CD4-positive, alpha-beta T cell (primary cell): ENCODE measurements around the gene NR1D1. TPM values are rescaled to one million over a fixed set of nuclear protein-coding genes. Genes with fewer than 3 reads are reported as not detected.

Source experiments
- ATAC-seq: fragments of 200-7000 bp; cut with Tn5 transposase; one replicate; pipeline ENCODE4 v1.10.0; 2022; ENCODE audit warnings: mild to moderate bottlenecking; ENCODE audit not compliant: poor library complexity
- CTCF ChIA-PET: fragments of 350-600 bp; sonication (Branson Sonifier 250); formaldehyde crosslinking; loops from one replicate; lab custom pipeline; 2021; ENCODE audit warnings: antibody characterized with exemption, inconsistent platforms; lab: Charles Lee
- POLR2A ChIA-PET: fragments of 350-600 bp; sonication (Branson Sonifier 250); formaldehyde crosslinking; loops from one replicate; lab custom pipeline; 2021; ENCODE audit warnings: antibody characterized with exemption, inconsistent platforms; lab: Charles Lee
- DNase-seq, 14 experiments: peaks; one replicate each; pipeline ENCODE4 v3.0.0-alpha.2; 2013 to 2020; ENCODE audit warnings: mixed read lengths in 2 of 14
- H3K27ac ChIP-seq, 2 donors: one replicate each; pipeline versions ENCODE4 v1.5.1 to v1.7.0; 2013; ENCODE audit warnings: low read length in 2 of 2, low read depth in 1 of 2, mild to moderate bottlenecking in 1 of 2
- H3K27me3 ChIP-seq, 2 experiments: 1 replicate in 1 of 2; 2 replicates in 1 of 2; pipeline versions ENCODE4 v1.6.1 to v1.7.0; 2013; ENCODE audit warnings: low read length in 2 of 2, control low read depth in 1 of 2, mild to moderate bottlenecking in 1 of 2, moderate library complexity in 1 of 2; ENCODE audit not compliant: insufficient read depth in 2 of 2, control insufficient read depth in 1 of 2
- H3K36me3 ChIP-seq: one replicate; pipeline ENCODE4 v1.6.1; 2013; ENCODE audit warnings: low read length, control low read depth; ENCODE audit not compliant: insufficient read depth
- H3K4me1 ChIP-seq: one replicate; pipeline ENCODE4 v1.6.1; 2013; ENCODE audit warnings: low read length, control low read depth; ENCODE audit not compliant: insufficient read depth
- H3K4me3 ChIP-seq: one replicate; pipeline ENCODE4 v1.5.1; 2013; ENCODE audit warnings: mild to moderate bottlenecking, low read length, moderate library complexity
- H3K9me3 ChIP-seq, 2 experiments: 1 replicate in 1 of 2; 2 replicates in 1 of 2; pipeline versions ENCODE4 v1.6.1 to v1.7.0; 2013; ENCODE audit warnings: low read length in 2 of 2, mild to moderate bottlenecking in 2 of 2, control low read depth in 1 of 2, moderate library complexity in 1 of 2; ENCODE audit not compliant: control insufficient read depth in 1 of 2, insufficient read depth in 1 of 2
- H3K27ac Mint-ChIP-seq: one replicate; pipeline ENCODE4 v1.8.0; 2020; ENCODE audit warnings: mixed read lengths
- H3K27me3 Mint-ChIP-seq: one replicate; pipeline ENCODE4 v1.8.0; 2021; ENCODE audit warnings: mixed read lengths
- H3K36me3 Mint-ChIP-seq: one replicate; pipeline ENCODE4 v1.8.0; 2021; ENCODE audit warnings: low read depth, mixed read lengths
- H3K4me1 Mint-ChIP-seq: one replicate; pipeline ENCODE4 v1.8.0; 2021; ENCODE audit warnings: low read depth, mixed read lengths
- H3K4me3 Mint-ChIP-seq: one replicate; pipeline ENCODE4 v1.8.0; 2020; ENCODE audit warnings: mild to moderate bottlenecking, mixed read lengths
- H3K9me3 Mint-ChIP-seq: one replicate; pipeline ENCODE4 v1.8.0; 2020; ENCODE audit warnings: mixed read lengths
- CTCF ChIP-seq: fragments of 200-600 bp; IDR thresholded peaks from one replicate; pipeline ENCODE4 v1.8.0; 2022; ENCODE audit warnings: antibody characterized with exemption, mild to moderate bottlenecking
- intact Hi-C, 2 experiments: fragments of 100-400 bp; cut with DNase I in 1 of 2; cut with micrococcal nuclease in 1 of 2; formaldehyde crosslinking; loops; one replicate each; pipeline versions ENCODE4 v1.15.1 to v1.9.0; 2023 to 2025; cut with DNase I, micrococcal nuclease
- total RNA-seq, 174 experiments: library from RNA in 2 of 174; stranded (reverse) in 2 of 174; gene quantifications; one replicate each; pipeline ENCODE4 v1.2.3 and lab custom pipeline; 2021 to 2026

Gene NR1D1
- total RNA-seq, 2 experiments from 2014 or later = 29.6 to 34.1 TPM

- H3K27ac ChIP-seq = no peak overlapping the region
- ChIA-PET POLR2A (interaction anchor here (1.2 kb wide), 1 partner anchor 35 kb away, joined by 4 read pairs; no protein-coding TSS in a partner anchor), CTCF (interaction anchor here (0.8 to 3.6 kb wide), 4 partner anchors 16 to 132 kb away, joined by 3 to 13 read pairs (median 4); no protein-coding TSS in a partner anchor)
- peaks cover 25% of the 10 kb centered on the region for H3K4me1 ChIP-seq
- Mint-ChIP-seq H3K36me3 (peaks cover 8% of the 10 kb centered on the region), H3K9me3 (no peaks in the 10 kb centered on the region), H3K27me3 (no peaks in the 10 kb centered on the region), H3K27ac (no peak overlapping the region), H3K4me1 (peaks cover 25% of the 10 kb centered on the region), H3K4me3 (peak overlapping the region; percentile 81)
- intact Hi-C loops = loop anchor here in 1 of 2 experiments (5.0 kb wide), 2 partner anchors 37 to 52 kb away; no protein-coding TSS in a partner anchor
- ATAC-seq (no peak), DNase-seq (no peak)
- no peaks in the 10 kb centered on the region for H3K9me3 ChIP-seq
- TF ChIP-seq CTCF = no peak
- H3K4me3 ChIP-seq = no peak overlapping the region
- H3K27me3 ChIP-seq = peaks cover 0 to 6% of the 10 kb centered on the region in 2 experiments
- H3K36me3 ChIP-seq = no peaks in the 10 kb centered on the region
These were observed 40.5 kb downstream of the NR1D1 start for GRCh38 chr17:40059729-40060475.

- peaks cover 5% of the 10 kb centered on the region for H3K36me3 Mint-ChIP-seq
- H3K36me3 ChIP-seq = no peaks in the 10 kb centered on the region
- H3K27ac ChIP-seq = no peak overlapping the region
- H3K9me3 ChIP-seq = no peaks in the 10 kb centered on the region
- POLR2A ChIA-PET = no interaction called here
- no peak for DNase-seq
- peaks cover 0 to 6% of the 10 kb centered on the region in 2 experiments for H3K27me3 ChIP-seq
- H3K4me1 Mint-ChIP-seq = peaks cover 25% of the 10 kb centered on the region
- no peak overlapping the region for H3K4me3 ChIP-seq
- H3K4me3 Mint-ChIP-seq = no peak overlapping the region
- no peaks in the 10 kb centered on the region for H3K27me3 Mint-ChIP-seq
- H3K9me3 Mint-ChIP-seq = no peaks in the 10 kb centered on the region
- CTCF ChIA-PET = interaction anchor here (0.7 to 3.6 kb wide), 3 partner anchors 17 to 54 kb away, joined by 3 to 13 read pairs (median 3); no protein-coding TSS in a partner anchor
- peaks cover 23% of the 10 kb centered on the region for H3K4me1 ChIP-seq
- no peak for ATAC-seq
- no peak for TF ChIP-seq CTCF
- H3K27ac Mint-ChIP-seq = no peak overlapping the region
- intact Hi-C loops = no loop called here
These were observed 41.5 kb downstream of the NR1D1 start for GRCh38 chr17:40058865-40059264.

GRCh38 chr17:40058186-40058784 lies 42.1 kb downstream of the NR1D1 start:
- Histone ChIP-seq H3K4me1 (peaks cover 24% of the 10 kb centered on the region), H3K36me3 (peaks cover under 1% of the 10 kb centered on the region), H3K27ac (no peak overlapping the region), H3K9me3 (no peaks in the 10 kb centered on the region), H3K4me3 (no peak overlapping the region), H3K27me3 (peaks cover 0 to 6% of the 10 kb centered on the region in 2 experiments)
- Mint-ChIP-seq H3K27me3 (no peaks in the 10 kb centered on the region), H3K4me1 (peaks cover 22% of the 10 kb centered on the region), H3K36me3 (peaks cover 5% of the 10 kb centered on the region), H3K27ac (no peak overlapping the region), H3K4me3 (no peak overlapping the region), H3K9me3 (no peaks in the 10 kb centered on the region)
- intact Hi-C loops = no loop called here
- ATAC-seq (no peak), DNase-seq (no peak)
- TF ChIP-seq CTCF = no peak
- ChIA-PET POLR2A (interaction anchor here (1.3 kb wide), 1 partner anchor 42 kb away, joined by 3 read pairs; no protein-coding TSS in a partner anchor), CTCF (interaction anchor here (0.7 to 1.3 kb wide), 3 partner anchors 28 to 55 kb away, joined by 3 read pairs; no protein-coding TSS in a partner anchor)
